Panc1 (cell line): ENCODE data around the gene TSPOAP1. TPM values are rescaled to one million over a fixed set of nuclear protein-coding genes. Genes with fewer than 3 reads are reported as not detected.
A peak's percentile ranks its signal among the peaks of the same experiment; 100 is the strongest.

Experiments used
- ATAC-seq: fragments of 200-7000 bp; cut with Tn5 transposase; 2 replicates; pipeline ENCODE4 v1.9.1; 2020; ENCODE audit warnings: mild to moderate bottlenecking, moderate library complexity
- BruUV-seq: library from RNA; stranded (reverse); fragments of 400-500 nt; replicated peaks from 2 replicates; lab custom pipeline; 2021; lab: Mats Ljungman, UMichigan
- CTCF ChIA-PET: fragments of 300-600 bp; sonication (Branson Sonifier 250); formaldehyde crosslinking; loops from one replicate; lab custom pipeline; 2022; ENCODE audit warnings: antibody characterized with exemption; lab: Charles Lee
- POLR2A ChIA-PET: fragments of 300-600 bp; sonication (Branson Sonifier 250); formaldehyde crosslinking; loops from one replicate; lab custom pipeline; 2022; ENCODE audit warnings: antibody characterized with exemption; lab: Charles Lee
- DNase-seq: peaks from one replicate; pipeline ENCODE4 v3.0.0-alpha.2; 2010; ENCODE audit warnings: low read depth, low spot score
- H3K27ac ChIP-seq: 2 replicates; pipeline ENCODE4 v1.5.1; 2011; ENCODE audit warnings: mild to moderate bottlenecking, low read length, inconsistent platforms
- H3K27me3 ChIP-seq: fragments of 200-500 bp; sonication (Bioruptor generic); 2 replicates; pipeline ENCODE4 v1.6.0; 2014; ENCODE audit warnings: low read length, inconsistent platforms; ENCODE audit not compliant: control insufficient read depth, insufficient read depth
- H3K36me3 ChIP-seq: fragments of 200-500 bp; sonication (Bioruptor generic); 2 replicates; pipeline ENCODE4 v1.5.1; 2014; ENCODE audit warnings: inconsistent platforms, mild to moderate bottlenecking, low read length, moderate library complexity; ENCODE audit not compliant: control insufficient read depth, insufficient read depth
- H3K4me1 ChIP-seq: 2 replicates; pipeline ENCODE4 v1.5.1; 2011; ENCODE audit warnings: inconsistent platforms, mild to moderate bottlenecking, low read length, moderate library complexity; ENCODE audit not compliant: control insufficient read depth, insufficient read depth
- H3K4me3 ChIP-seq, 2 experiments: 2 replicates each; pipeline ENCODE4 v1.5.1; 2011 to 2012; ENCODE audit warnings: low read depth in 2 of 2, low read length in 2 of 2, mild to moderate bottlenecking in 2 of 2, inconsistent platforms in 1 of 2, moderate library complexity in 1 of 2
- H3K9me3 ChIP-seq: fragments of 200-500 bp; sonication (Bioruptor generic); 2 replicates; pipeline ENCODE4 v1.5.1; 2014; ENCODE audit warnings: low read depth, mild to moderate bottlenecking, inconsistent platforms, low read length, moderate library complexity; ENCODE audit not compliant: control insufficient read depth, insufficient read depth
- POLR2AphosphoS5 ChIP-seq: IDR thresholded peaks from 2 replicates; pipeline ENCODE4 v1.6.1; 2012; ENCODE audit warnings: mild to moderate bottlenecking, low read depth, low read length, moderate library complexity
- REST ChIP-seq, 2 experiments: IDR thresholded peaks; 2 replicates each; pipeline ENCODE4 v1.6.1; 2011 to 2012; ENCODE audit warnings: low read depth in 2 of 2, control low read depth in 1 of 2, low read length in 1 of 2, mild to moderate bottlenecking in 1 of 2, moderate library complexity in 1 of 2; ENCODE audit not compliant: insufficient read depth in 1 of 2
- SIN3A ChIP-seq: IDR thresholded peaks from 2 replicates; pipeline ENCODE4 v1.6.1; 2012; ENCODE audit warnings: low read depth, mild to moderate bottlenecking, low read length, moderate library complexity, borderline replicate concordance; ENCODE audit not compliant: insufficient read depth
- TCF7L2 ChIP-seq: IDR thresholded peaks from 2 replicates; pipeline ENCODE4 v1.6.1; 2011; ENCODE audit warnings: mild to moderate bottlenecking, low read depth, low read length, inconsistent platforms
- in situ Hi-C: cut with HindIII; loops from 2 replicates; pipeline ENCODE4 v1.10.0; 2016; ENCODE audit warnings: low sequenced_read_pairs, low pct_unique_long_range_greater_than_20kb
- intact Hi-C: fragments of 100-400 bp; cut with micrococcal nuclease; formaldehyde crosslinking; loops from one replicate; pipeline ENCODE4 v1.10.0; 2022; ENCODE audit not compliant: unreplicated experiment
- total RNA-seq: library from RNA; stranded (reverse); gene quantifications from one replicate; pipeline ENCODE4 v1.2.1, GENCODE V29; 2021; ENCODE audit not compliant: unreplicated experiment
- TF ChIP-seq, protein P1 (sequence below): fragments of 450-650 bp; IDR thresholded peaks from 2 replicates; pipeline ENCODE4 v1.5.1; 2017; ENCODE audit warnings: mild to moderate bottlenecking

The TSPOAP1 gene
- total RNA-seq, 1 experiment from 2014 or later, result 0.05 TPM

GRCh38 chr17:58324056-58324408 lies 4.6 kb downstream of the TSPOAP1 start:
- H3K27ac ChIP-seq, result no peak overlapping the region
- H3K9me3 ChIP-seq, result no peaks in the 10 kb centered on the region
- no peak for TF ChIP-seq SIN3A
- no peak for TF ChIP-seq REST (IDR thresholded peaks at IDR 0.05; ENCODE audit: insufficient read depth in 1 of 2, low read depth in 2 of 2, low read length in 1 of 2)
- no peak for TF ChIP-seq TCF7L2
- TF ChIP-seq, protein P1, sequence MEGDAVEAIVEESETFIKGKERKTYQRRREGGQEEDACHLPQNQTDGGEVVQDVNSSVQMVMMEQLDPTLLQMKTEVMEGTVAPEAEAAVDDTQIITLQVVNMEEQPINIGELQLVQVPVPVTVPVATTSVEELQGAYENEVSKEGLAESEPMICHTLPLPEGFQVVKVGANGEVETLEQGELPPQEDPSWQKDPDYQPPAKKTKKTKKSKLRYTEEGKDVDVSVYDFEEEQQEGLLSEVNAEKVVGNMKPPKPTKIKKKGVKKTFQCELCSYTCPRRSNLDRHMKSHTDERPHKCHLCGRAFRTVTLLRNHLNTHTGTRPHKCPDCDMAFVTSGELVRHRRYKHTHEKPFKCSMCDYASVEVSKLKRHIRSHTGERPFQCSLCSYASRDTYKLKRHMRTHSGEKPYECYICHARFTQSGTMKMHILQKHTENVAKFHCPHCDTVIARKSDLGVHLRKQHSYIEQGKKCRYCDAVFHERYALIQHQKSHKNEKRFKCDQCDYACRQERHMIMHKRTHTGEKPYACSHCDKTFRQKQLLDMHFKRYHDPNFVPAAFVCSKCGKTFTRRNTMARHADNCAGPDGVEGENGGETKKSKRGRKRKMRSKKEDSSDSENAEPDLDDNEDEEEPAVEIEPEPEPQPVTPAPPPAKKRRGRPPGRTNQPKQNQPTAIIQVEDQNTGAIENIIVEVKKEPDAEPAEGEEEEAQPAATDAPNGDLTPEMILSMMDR, result no peak
- no peak for TF ChIP-seq POLR2AphosphoS5
- no peaks in the 10 kb centered on the region for H3K4me1 ChIP-seq
- intact Hi-C loops (no loop called here), in situ Hi-C loops (no loop called here)
- DNase-seq, result no peak
- H3K27me3 ChIP-seq, result no peaks in the 10 kb centered on the region
- POLR2A ChIA-PET, result no interaction called here
- CTCF ChIA-PET, result no interaction called here
- ATAC-seq, result no peak
- BruUV-seq, result no TSS peak
- no peaks in the 10 kb centered on the region for H3K36me3 ChIP-seq
- peak overlapping the region in 1 of 2 experiments; percentile 4; a peak in 1 of 4 replicates for H3K4me3 ChIP-seq

- ChIA-PET POLR2A (no interaction called here), CTCF (no interaction called here)
- H3K27me3 ChIP-seq, result no peaks in the 10 kb centered on the region
- no peak overlapping the region for H3K4me3 ChIP-seq
- H3K4me1 ChIP-seq, result no peaks in the 10 kb centered on the region
- H3K27ac ChIP-seq, result no peak overlapping the region
- no peaks in the 10 kb centered on the region for H3K36me3 ChIP-seq
- in situ Hi-C loops, result no loop called here
- no peak for DNase-seq
- no peak for ATAC-seq
- no peaks in the 10 kb centered on the region for H3K9me3 ChIP-seq
- intact Hi-C loops, result no loop called here
- TF ChIP-seq, protein P1, result no peak
- TF ChIP-seq POLR2AphosphoS5, result no peak
- no peak for TF ChIP-seq SIN3A
- no peak for TF ChIP-seq REST (IDR thresholded peaks at IDR 0.05; ENCODE audit: insufficient read depth in 1 of 2, low read depth in 2 of 2, low read length in 1 of 2)
- TF ChIP-seq TCF7L2, result no peak
- BruUV-seq, result no TSS peak
These were observed 5.1 kb downstream of the TSPOAP1 start for GRCh38 chr17:58323366-58324055.
